Activated CD8-positive, alpha-beta memory T cell treated with anti-CD3 and anti-CD28 coated beads, Interleukin-2, amount 10 ng/mL, durations not matched to agents 7 days and 5 days (primary cell): ENCODE measurements around the gene SH3GL2. TPM values are rescaled to one million over a fixed set of nuclear protein-coding genes. Genes with fewer than 3 reads are reported as not detected.

Experiments used
- ATAC-seq: fragments of 150-1000 bp; cut with Tn5 transposase; one replicate; pipeline ENCODE4 v1.10.0; 2021; ENCODE audit warnings: moderate library complexity
- CTCF ChIA-PET: fragments of 350-600 bp; sonication (Branson Sonifier 250); formaldehyde crosslinking; loops from one replicate; lab custom pipeline; 2021; ENCODE audit warnings: antibody characterized with exemption; lab: Charles Lee
- DNase-seq: peaks from one replicate; pipeline ENCODE4 v3.0.0-alpha.2; 2020
- H3K27ac Mint-ChIP-seq: one replicate; pipeline ENCODE4 v1.8.0; 2021; ENCODE audit warnings: mild to moderate bottlenecking, mixed read lengths
- H3K27me3 Mint-ChIP-seq: one replicate; pipeline ENCODE4 v1.8.0; 2021; ENCODE audit warnings: mixed read lengths
- H3K36me3 Mint-ChIP-seq: one replicate; pipeline ENCODE4 v1.8.0; 2021; ENCODE audit warnings: mild to moderate bottlenecking, mixed read lengths
- H3K4me1 Mint-ChIP-seq: one replicate; pipeline ENCODE4 v1.8.0; 2021; ENCODE audit warnings: mixed read lengths
- H3K4me3 Mint-ChIP-seq: one replicate; pipeline ENCODE4 v1.8.0; 2021; ENCODE audit warnings: mild to moderate bottlenecking, moderate library complexity, mixed read lengths
- H3K9me3 Mint-ChIP-seq: one replicate; pipeline ENCODE4 v1.8.0; 2022; ENCODE audit warnings: low read depth, mixed read lengths
- total RNA-seq, 2 experiments: library from RNA; stranded (reverse); gene quantifications; one replicate each; pipeline ENCODE4 v1.2.3, GENCODE V29; 2021

The SH3GL2 gene
- total RNA-seq, 2 experiments from 2014 or later: not detected

DNA sequence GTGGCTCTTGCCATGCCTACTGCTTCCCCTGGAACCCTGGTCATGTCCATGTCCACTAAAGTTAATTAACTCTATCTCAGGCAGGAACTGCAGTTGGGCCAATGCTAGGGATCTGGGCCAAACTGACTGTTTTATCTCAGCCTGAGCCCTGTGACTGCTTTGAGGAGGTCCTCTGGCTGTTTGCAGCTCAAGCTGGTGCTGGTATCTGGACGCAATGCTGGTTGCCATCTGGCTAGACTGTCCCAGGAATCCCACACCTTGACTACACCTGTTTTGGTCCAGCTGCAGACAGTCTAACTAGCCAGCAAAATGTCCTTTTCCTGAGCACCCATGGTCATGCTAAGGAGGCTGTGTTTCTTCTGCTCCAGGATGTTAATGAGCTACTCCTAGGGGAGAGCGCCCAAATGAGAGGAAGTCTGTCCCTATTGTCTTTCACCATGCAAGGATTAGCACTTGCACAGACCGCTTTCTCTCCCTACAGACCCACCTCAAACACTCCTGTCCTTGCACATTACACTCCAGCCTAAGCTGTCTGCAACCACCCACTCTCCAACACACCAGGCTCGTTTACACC lies 251.0 kb downstream of the SH3GL2 start:
- no peaks in the 10 kb centered on the region for H3K36me3 Mint-ChIP-seq
- ATAC-seq (no peak), DNase-seq (no peak)
- H3K27ac Mint-ChIP-seq: no peak overlapping the region
- CTCF ChIA-PET: no interaction called here
- no peaks in the 10 kb centered on the region for H3K27me3 Mint-ChIP-seq
- H3K4me3 Mint-ChIP-seq: no peak overlapping the region
- H3K4me1 Mint-ChIP-seq: no peaks in the 10 kb centered on the region
- peaks cover 2% of the 10 kb centered on the region for H3K9me3 Mint-ChIP-seq

DNA sequence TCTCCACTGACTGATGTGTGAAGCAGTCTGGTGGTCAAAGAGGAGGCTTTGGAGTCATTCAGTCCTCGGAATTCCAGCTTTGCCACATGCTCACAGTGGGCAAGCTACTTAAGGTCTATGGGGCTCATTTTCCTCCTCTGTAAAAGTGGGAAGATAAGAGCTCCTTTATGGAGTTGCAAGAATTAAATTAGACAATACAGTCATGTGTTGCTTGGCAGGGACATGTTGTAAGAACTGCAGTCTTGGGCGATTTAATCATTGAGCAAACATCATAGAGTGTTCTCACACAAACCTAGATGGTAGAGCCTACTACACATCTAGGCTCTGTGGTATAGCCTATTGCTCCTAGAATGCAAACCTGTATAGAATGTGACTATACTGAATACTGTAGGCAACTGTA lies 253.9 kb downstream of the SH3GL2 start:
- ATAC-seq: no peak
- H3K4me3 Mint-ChIP-seq: no peak overlapping the region
- CTCF ChIA-PET: interaction anchor here (1.0 kb wide), 1 partner anchor 10 kb away, joined by 3 read pairs; no protein-coding TSS in a partner anchor
- no peaks in the 10 kb centered on the region for H3K27me3 Mint-ChIP-seq
- no peaks in the 10 kb centered on the region for H3K36me3 Mint-ChIP-seq
- no peak overlapping the region for H3K27ac Mint-ChIP-seq
- no peak for DNase-seq
- H3K4me1 Mint-ChIP-seq: no peaks in the 10 kb centered on the region
- peaks cover 2% of the 10 kb centered on the region for H3K9me3 Mint-ChIP-seq

DNA sequence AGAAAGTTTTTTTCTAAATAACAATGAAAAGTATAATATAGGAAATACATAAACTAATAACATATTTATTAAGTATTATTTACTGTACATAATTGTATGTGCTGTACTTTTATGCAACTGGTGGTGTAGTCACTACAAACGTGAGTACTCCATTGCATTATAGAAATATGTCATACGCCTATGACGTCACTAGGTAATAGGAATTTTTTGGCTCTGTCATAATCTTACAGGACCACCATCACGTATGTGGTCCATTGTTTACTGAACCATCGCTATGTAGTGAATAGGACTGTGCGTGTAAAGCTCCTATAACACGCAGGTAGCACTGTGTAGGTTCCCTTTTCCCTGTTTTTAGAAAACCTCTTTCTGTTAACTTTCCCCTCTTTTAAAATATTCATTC lies 255.0 kb downstream of the SH3GL2 start:
- CTCF ChIA-PET: interaction anchor here (1.0 kb wide), 1 partner anchor 12 kb away, joined by 3 read pairs; no protein-coding TSS in a partner anchor

DNA sequence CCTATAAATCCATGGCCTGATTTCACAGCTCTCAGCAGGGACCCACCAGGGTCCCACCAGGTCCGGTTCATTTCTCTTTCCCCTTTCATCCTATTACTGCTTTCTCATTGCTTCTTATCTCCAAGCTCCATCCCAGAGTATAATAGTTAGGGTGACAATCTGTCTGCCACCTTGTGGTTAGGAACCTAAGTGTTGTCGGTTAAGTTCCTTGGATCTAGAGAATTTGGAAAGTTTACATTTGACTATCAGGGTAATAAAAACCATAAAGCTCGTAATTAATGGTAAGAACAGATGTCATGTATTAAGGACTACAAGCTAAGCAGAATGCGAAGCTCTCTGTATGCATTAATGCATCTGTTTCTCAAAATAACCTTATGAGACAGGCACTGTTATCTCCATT lies 259.1 kb downstream of the SH3GL2 start:
- Mint-ChIP-seq H3K4me1 (no peaks in the 10 kb centered on the region), H3K9me3 (no peaks in the 10 kb centered on the region), H3K27me3 (no peaks in the 10 kb centered on the region), H3K27ac (no peak overlapping the region), H3K4me3 (no peak overlapping the region), H3K36me3 (no peaks in the 10 kb centered on the region)
- DNase-seq: no peak
- CTCF ChIA-PET: interaction anchor here (1.2 kb wide), 1 partner anchor 27 kb away, joined by 3 read pairs; no protein-coding TSS in a partner anchor
- ATAC-seq: no peak

More for the DNA sequence above, 255.0 kb downstream of the SH3GL2 start:
- Mint-ChIP-seq H3K27ac (no peak overlapping the region), H3K9me3 (peaks cover 2% of the 10 kb centered on the region), H3K36me3 (no peaks in the 10 kb centered on the region), H3K27me3 (no peaks in the 10 kb centered on the region), H3K4me1 (no peaks in the 10 kb centered on the region), H3K4me3 (no peak overlapping the region)
- ATAC-seq (no peak), DNase-seq (no peak)

DNA sequence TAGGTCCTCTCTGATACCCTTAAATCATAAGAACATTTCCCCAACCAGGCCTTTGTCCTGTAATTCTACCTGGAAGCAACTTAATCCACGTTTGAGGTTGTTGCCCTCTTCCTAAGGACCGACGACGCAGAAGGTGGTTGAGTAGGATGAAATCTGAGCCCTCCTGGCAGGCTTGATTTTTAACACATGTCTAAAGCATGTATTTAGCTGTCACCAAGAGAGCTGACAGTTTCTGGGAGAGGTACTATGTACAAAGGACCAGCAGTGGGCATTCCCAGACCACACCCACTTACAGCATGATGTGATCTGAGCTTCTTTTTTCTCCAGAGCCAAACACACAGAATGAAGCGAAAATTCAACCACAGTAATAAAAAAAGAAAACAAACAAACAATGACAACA lies 260.9 kb downstream of the SH3GL2 start:
- no peaks in the 10 kb centered on the region for H3K27me3 Mint-ChIP-seq
- H3K27ac Mint-ChIP-seq: no peak overlapping the region
- CTCF ChIA-PET: no interaction called here
- DNase-seq (no peak), ATAC-seq (no peak)
- H3K4me3 Mint-ChIP-seq: no peak overlapping the region
- H3K36me3 Mint-ChIP-seq: no peaks in the 10 kb centered on the region
- no peaks in the 10 kb centered on the region for H3K4me1 Mint-ChIP-seq
- peaks cover 3% of the 10 kb centered on the region for H3K9me3 Mint-ChIP-seq

DNA sequence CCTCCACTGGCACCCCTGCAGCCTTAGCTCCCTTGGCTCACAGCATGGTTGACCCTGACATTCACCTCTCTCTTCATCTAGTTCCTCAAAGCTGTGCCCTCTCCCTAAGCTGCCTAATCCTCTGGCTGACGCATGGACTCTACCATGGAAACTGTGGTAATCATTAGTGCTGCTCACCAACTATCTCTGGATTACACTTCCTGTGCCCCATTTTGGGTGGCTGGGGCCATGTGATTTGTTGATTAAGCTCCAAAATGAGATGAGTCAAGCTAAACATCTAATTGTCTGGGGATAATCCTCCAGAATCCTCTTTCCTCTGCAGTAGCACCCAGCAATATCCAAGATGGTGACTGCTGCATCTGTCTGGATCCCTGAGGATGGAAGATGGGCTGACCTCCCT lies 264.4 kb downstream of the SH3GL2 start:
- CTCF ChIA-PET: no interaction called here
- Mint-ChIP-seq H3K4me3 (no peak overlapping the region), H3K36me3 (no peaks in the 10 kb centered on the region), H3K9me3 (peaks cover 7% of the 10 kb centered on the region), H3K4me1 (no peaks in the 10 kb centered on the region), H3K27ac (no peak overlapping the region), H3K27me3 (no peaks in the 10 kb centered on the region)
- DNase-seq (no peak), ATAC-seq (no peak)
